H1 (cell line): Measurements from ENCODE around the gene CHRNG. TPM values are rescaled to one million over a fixed set of nuclear protein-coding genes. Genes with fewer than 3 reads are reported as not detected.

Source experiments
- CHD7 ChIP-seq: fragments of 300-600 bp; sonication (generic); IDR thresholded peaks from 2 replicates; pipeline ENCODE4 v1.7.1; 2012; ENCODE audit warnings: low read length, moderate library complexity, mild to moderate bottlenecking, inconsistent platforms; ENCODE audit not compliant: insufficient replicate concordance
- CREB1 ChIP-seq: IDR thresholded peaks from 2 replicates; pipeline ENCODE4 v1.6.1; 2012; ENCODE audit warnings: inconsistent platforms
- GABPA ChIP-seq: IDR thresholded peaks from 2 replicates; pipeline ENCODE4 v1.6.1; 2011; ENCODE audit warnings: mild to moderate bottlenecking, low read length, moderate library complexity, borderline replicate concordance; ENCODE audit not compliant: insufficient read depth
- JUND ChIP-seq: IDR thresholded peaks from 2 replicates; pipeline ENCODE4 v1.6.1; 2011; ENCODE audit warnings: mild to moderate bottlenecking, improper control_type of control experiment, low read length
- NANOG ChIP-seq: IDR thresholded peaks from 2 replicates; pipeline ENCODE4 v1.6.1; 2011; ENCODE audit warnings: low read length, low read depth, mild to moderate bottlenecking, inconsistent platforms; ENCODE audit not compliant: insufficient read depth, poor library complexity, severe bottlenecking
- RNF2 ChIP-seq: fragments of 200-900, 300-1000 bp; sonication (generic); IDR thresholded peaks from 2 replicates; pipeline ENCODE4 v1.7.1; 2016; ENCODE audit warnings: borderline replicate concordance, low read depth, mild to moderate bottlenecking, antibody characterized with exemption, low read length; ENCODE audit not compliant: poor library complexity, severe bottlenecking; ENCODE audit errors: missing control alignments
- polyA plus RNA-seq, 7 experiments: library from polyadenylated mRNA; depleted of rRNA in 3 of 7; stranded (reverse) in 5 of 7; unstranded in 2 of 7; fragments of >200 nt in 5 of 7; fragments of 200-250 nt in 2 of 7; gene quantifications; 1 replicate in 5 of 7; 2 replicates in 1 of 7; 4 replicates in 1 of 7; pipeline versions ENCODE4 v1.2.1 to v1.2.3, GENCODE V29; 2011 to 2013; ENCODE audit warnings: missing spikeins in 2 of 7, mixed read lengths in 2 of 7
- total RNA-seq: library from RNA; stranded (reverse); fragmentation: NEBNext Ultra II Directional; extraction: Animal tissue kit (Norgen Biotek cat#: 25700); gene quantifications from 2 replicates; pipeline ENCODE4 v1.2.1, GENCODE V29; 2021

The CHRNG gene
- total and polyA plus RNA-seq, 2 of the 8 experiments (the other 6 are each of a cell fraction or from before 2014, with no cell fraction given), result 0.05 TPM; not detected in 1

GRCh38 chr2:232527905-232528470 lies 11.5 kb upstream of the CHRNG start (continued):
- TF ChIP-seq CHD7 (no peak), NANOG (no peak), JUND (no peak), RNF2 (no peak), GABPA (no peak), CREB1 (no peak)
